GM10847 (cell line): ENCODE data around the gene UGT1A7.
"Not testable (repeated sequence)": the region's sequence is repeated elsewhere in the genome, so short reads cannot be mapped to it uniquely, and the experiment has no call there.

ENCODE experiments used
- POLR2A ChIP-seq: IDR thresholded peaks from 2 replicates; pipeline ENCODE4 v1.6.1; 2011; ENCODE audit not compliant: insufficient read length; ENCODE audit errors: extremely low read depth

The UGT1A7 gene

GRCh38 chr2:233681521-233682099 lies at the start of gene UGT1A7:
Gene UGT1A7 (plus strand): TSS chr2:233681901. CDS start chr2:233681938, 37 bp downstream.
- TF ChIP-seq POLR2A, result no peak

- TF ChIP-seq POLR2A, result not testable (repeated sequence)
Observed at GRCh38 chr2:233636306-233636705, 45.4 kb upstream of the UGT1A7 start, which contains the start of gene UGT1A10. Gene UGT1A10 (plus strand): TSS chr2:233636448. CDS start chr2:233636523, 75 bp downstream.

DNA sequence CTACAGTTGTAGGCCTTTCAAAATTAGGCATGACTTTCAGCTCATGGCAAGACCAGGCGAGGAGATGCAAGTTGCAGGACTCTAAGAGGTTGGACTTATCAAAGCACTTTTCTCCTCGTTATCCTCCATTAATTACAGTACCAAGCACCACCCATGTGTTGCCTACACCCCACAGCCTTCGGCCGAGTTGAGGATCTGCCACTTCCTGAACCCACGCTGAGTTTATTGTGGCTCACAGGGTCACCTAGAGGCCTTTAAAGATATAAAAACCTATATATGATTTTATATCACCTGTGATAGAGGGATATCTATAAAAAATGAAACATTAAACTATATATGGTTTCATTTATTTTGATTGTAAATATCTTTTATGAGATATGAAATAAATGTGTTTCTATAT lies 42.9 kb upstream of the UGT1A7 start:
- TF ChIP-seq POLR2A, result no peak

- no peak for TF ChIP-seq POLR2A
Observed at GRCh38 chr2:233639860-233640259, 41.8 kb upstream of the UGT1A7 start.

DNA sequence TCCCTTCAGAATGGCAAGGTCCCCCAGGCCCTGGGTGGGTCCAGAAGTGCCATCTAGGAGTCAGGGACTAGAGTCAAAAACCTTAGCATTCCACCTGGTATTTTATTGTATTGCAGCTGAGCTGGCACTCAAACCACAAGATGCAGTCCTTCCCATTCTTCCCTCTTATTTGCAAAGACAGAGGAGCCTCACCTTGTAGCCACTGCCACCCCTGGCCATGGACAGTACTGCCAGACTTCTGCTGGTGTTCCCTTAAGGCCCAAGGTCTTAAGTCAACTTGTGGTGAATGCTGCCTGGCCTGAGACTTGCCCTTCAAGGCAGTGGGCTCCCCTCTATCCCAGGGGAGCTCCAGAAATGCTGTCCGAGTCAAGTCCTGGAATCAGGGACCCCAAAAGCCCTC lies 38.6 kb upstream of the UGT1A7 start:
- no peak for TF ChIP-seq POLR2A

DNA sequence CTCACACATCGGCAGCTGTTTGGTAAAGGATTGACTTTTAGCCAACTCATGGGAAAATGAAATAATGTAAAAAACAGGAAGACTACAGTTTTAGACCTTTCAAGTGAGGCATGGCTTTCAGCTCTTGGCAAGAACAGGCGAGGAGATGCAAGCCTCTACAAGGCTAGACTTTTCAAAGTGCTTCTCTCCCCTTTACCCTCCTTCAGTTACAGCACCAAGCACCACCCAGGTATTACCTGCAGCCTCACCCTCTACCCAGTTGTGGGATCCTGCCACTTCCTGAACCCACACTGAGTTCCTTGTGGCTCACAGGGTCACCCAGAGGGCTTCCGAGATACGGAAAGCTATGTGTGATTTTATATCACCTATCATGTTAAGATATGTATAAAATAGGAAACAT lies 30.7 kb upstream of the UGT1A7 start:
- TF ChIP-seq POLR2A, result no peak

- no peak for TF ChIP-seq POLR2A
Observed at GRCh38 chr2:233651430-233651829, 30.3 kb upstream of the UGT1A7 start.

- no peak for TF ChIP-seq POLR2A
Observed at GRCh38 chr2:233654501-233654900, 27.2 kb upstream of the UGT1A7 start.

DNA sequence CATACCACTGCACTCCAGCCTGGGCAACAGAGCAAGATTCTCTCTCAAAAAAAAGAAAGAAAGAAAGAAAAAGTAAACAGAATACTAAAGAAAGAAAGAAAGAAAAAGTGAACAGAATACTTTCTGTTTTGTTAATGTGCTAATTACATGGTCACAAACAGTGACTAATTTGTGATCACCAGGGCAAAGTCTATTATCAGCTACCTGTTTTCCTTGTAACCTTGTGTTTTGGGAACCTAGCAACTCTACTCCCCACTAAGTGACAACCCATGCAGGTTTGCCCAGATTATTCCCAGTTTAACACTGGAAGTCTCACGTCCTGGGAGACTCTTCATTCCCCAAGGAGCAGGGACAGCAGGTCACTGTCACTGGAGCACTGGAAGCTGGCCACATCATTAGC lies 26.7 kb upstream of the UGT1A7 start:
- no peak for TF ChIP-seq POLR2A

DNA sequence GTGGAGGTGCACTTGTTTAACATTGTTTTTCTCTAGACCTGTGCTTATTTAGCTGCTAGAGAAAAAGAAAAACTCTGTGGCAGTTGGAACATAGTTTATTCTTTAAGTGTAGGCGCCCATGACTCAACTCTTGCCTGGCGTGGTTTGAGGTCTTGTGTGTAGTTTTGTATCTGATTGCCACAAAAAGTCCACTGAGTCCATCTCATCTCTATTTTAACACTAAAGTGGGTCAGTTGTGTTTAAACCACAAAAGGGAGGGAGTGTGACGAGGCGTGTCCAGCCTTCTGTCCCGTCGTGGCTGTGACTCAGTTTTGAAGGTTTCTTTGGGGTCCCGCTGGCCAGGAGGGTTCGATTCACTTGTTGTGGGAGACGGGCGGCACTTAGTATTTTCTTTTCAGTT lies 25.3 kb upstream of the UGT1A7 start:
- TF ChIP-seq POLR2A, result no peak

DNA sequence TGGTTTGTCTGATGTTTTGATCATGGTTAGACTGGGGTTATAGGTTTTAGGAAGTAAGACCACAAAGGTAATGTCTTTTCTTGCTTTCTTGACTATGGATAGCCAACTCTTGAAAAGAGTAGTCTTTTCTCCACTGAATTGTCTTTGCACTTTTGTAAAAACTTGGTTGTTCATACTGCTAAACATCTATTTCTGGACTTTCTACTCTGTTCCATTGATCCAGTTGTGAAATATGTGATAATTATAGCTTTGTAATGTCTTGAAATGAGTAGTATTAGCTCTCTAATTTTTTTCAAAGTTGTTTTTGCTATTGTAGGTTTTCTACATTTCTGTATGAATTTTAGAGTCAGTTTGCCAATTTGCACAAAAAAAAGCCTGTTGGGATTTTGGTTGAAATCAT lies 23.1 kb upstream of the UGT1A7 start:
- TF ChIP-seq POLR2A, result no peak

GRCh38 chr2:233663911-233664310 lies 17.8 kb upstream of the UGT1A7 start:
- no peak for TF ChIP-seq POLR2A

DNA sequence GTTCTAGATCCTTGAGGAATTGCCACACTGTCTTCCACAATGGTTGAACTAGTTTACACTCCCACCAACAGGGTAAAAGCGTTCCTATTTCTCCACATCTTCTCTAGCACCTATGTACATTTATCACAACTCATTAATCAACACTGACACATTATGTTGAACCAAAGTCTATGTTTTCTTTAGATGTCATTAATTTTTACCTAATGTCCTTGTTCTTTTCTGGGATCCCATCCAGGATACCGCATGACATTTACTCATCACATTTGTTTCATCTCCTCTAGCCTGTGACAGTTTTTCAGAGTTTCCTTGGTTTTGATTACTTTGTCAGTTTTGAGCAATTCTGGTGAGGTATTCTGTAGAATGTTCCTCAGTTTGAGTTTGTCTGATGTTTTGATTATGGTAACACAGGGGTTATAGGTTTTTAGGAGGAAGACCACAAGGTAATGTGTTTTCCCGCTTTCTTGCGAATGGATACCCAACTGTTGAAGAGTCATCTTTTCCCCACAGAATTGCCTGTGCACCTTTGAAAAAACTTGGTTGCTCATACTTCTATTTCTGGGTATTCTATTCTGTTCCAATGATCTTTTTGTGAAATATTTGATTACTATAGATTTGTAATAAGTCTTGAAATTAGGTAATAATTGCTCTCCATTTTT lies 13.0 kb upstream of the UGT1A7 start:
- TF ChIP-seq POLR2A, result no peak

- no peak for TF ChIP-seq POLR2A
Observed at GRCh38 chr2:233671290-233672161, 10.2 kb upstream of the UGT1A7 start, which contains the start of gene UGT1A9. Gene UGT1A9 (plus strand): TSS chr2:233671898. CDS start chr2:233671935, 37 bp downstream.

GRCh38 chr2:233672886-233673285 lies 8.8 kb upstream of the UGT1A7 start:
- TF ChIP-seq POLR2A, result no peak

DNA sequence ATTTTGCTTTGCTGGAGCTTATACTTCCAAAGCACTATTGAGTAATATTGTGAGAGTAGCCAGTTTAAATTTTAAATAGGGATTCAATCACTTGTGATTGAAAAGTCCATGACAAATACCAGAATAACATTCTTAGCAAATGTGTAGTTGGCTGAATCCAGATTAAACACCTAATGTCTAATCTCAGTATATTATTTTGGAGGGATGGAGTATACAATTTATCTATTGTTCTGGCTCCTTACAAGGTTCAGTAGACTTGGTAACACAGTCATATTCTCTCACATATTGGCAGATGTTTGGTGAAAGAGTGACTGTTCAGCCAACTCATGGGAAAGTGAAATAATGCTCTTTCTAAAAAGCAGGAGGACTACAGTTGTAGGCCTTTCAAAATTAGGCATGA lies 7.8 kb upstream of the UGT1A7 start:
- no peak for TF ChIP-seq POLR2A
